NCI-H2196 (cell line): Measurements from ENCODE around the gene GGA1.

Experiments used
- DNase-seq: peaks from one replicate; lab custom pipeline; 2025; ENCODE audit not compliant: unreplicated experiment; lab: John Stamatoyannopoulos, UW

The GGA1 gene, protein sequence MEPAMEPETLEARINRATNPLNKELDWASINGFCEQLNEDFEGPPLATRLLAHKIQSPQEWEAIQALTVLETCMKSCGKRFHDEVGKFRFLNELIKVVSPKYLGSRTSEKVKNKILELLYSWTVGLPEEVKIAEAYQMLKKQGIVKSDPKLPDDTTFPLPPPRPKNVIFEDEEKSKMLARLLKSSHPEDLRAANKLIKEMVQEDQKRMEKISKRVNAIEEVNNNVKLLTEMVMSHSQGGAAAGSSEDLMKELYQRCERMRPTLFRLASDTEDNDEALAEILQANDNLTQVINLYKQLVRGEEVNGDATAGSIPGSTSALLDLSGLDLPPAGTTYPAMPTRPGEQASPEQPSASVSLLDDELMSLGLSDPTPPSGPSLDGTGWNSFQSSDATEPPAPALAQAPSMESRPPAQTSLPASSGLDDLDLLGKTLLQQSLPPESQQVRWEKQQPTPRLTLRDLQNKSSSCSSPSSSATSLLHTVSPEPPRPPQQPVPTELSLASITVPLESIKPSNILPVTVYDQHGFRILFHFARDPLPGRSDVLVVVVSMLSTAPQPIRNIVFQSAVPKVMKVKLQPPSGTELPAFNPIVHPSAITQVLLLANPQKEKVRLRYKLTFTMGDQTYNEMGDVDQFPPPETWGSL

DNA sequence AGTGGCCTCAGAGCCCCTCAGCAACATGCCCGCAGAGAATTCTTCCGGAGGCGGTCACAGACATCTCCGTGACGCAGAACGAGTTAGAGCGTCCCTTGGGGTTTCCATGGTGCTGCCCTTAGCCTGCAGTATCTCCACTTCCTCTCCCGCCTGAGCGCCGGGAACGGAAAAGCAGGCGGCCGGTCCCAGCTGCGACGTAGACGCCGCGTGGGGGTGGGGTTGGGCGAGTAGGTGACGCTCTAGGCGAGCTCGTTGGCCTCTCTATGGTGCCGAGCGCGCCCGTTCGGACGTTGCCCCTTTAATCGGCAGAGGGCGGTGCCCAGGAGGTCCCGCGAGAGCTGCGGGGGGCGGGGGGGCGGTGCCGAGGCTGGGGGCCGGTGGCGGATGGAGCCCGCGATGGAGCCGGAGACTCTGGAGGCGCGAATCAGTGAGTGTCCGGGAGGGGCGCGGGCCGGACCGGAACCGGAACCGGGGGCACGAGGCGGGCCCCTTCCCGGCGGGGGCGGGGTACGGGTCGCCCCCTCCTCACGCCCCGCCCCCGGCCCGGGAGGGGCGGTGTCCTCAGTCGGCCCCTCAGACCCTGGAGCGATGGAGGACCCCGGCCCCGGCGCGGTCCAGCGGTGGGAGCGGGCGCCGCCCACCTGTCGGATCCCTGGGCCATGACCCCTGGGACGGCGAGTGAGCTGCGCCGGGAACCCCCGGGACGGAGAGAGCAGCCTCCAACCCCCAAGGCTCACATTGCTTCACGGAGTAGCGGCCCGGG lies at the start of gene GGA1:
Gene GGA1 (plus strand): TSS at position 358 of the 763 bp plus-strand sequence. CDS start 27 bp downstream, at position 385.
- peak; percentile 82 for DNase-seq

DNA sequence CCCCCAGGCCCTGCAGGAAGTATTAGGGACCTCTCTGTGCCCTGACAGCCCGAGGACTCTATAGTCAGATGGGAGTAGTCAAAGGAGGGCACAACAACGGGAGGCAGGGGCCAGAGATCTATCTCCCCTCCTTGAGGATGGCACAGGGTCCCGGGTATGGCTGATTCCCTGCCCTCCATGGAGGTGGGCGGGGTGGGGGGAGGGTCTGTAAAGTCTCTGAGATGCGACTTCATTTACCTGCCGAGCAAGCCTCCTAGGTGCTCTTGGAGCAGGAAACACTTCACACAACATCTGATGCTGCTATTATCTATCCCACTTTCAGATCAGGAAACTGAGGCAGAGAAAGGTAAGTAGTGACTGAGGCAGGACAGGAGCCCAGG lies 49.1 kb upstream of the GGA1 start:
- DNase-seq = no peak

DNA sequence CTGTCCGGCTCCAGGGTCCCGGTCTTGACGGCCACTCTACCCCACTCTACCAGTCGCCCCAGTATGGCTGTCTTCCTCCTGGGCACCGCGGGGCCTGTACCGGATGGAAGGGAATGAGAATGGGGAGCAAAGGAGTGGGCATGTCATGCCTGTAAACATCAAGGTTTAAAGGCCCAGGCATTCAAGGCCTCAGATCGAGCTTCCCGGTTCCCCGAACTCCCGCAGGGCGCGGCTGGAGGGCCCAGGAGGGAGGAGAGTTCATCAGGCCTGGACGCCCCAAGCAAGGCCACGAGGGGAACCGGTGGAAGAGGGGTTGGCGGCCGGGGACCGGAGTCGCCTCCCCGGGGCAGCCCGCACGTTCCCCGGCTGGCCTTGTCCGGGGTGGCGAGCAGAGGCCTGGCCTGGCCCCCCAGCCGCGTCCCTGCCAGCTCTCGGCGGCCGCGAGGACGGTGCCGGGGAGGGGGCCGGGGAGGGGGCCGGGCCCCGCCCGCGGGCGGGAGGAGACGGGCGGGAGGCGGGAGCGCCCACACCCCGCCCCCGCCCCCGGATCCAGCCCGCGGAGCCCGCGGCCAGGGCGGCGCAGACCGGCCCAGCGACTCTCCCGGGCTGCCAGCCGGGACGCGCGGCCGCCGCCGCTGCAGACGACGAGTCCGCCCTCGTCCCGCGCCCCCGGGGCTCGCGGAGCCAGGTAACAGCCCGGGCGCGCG lies 48.6 kb upstream of the GGA1 start, which contains the start of gene CDC42EP1:
Gene CDC42EP1 (plus strand): TSS at position 580 of the 707 bp plus-strand sequence. CDS start 5,870 bp downstream, outside the sequence.
- DNase-seq = no peak

DNA sequence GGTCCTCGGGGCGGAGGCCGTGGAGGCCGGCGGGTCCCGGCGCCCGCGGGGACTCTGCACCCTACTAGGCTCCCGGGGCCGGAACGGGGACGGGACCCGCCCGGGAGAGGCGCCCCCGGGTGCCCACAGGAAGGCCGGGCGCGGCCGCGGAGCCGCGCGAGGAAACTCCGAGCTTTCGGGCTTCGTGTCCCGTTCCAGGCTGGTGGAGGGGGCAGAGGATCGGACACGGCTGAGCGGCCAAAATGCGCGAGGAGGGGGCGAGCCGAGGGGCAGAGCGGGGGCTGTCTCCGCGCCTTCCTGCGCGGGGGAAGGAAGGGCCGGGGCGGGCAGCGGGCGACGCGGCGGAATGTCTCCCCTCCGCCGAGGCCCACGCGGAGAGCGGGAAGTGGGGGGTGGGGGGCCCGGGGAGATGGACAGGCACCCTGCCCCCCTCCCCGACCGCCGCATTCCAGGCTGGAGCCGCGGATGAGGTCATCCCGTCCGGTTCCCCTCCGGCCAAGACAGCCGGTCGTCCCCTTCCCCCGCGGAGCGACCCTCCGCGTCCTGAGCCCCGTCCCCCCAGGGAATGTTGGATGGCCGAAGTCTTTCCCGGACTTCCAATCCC lies 47.9 kb upstream of the GGA1 start:
- no peak for DNase-seq

DNA sequence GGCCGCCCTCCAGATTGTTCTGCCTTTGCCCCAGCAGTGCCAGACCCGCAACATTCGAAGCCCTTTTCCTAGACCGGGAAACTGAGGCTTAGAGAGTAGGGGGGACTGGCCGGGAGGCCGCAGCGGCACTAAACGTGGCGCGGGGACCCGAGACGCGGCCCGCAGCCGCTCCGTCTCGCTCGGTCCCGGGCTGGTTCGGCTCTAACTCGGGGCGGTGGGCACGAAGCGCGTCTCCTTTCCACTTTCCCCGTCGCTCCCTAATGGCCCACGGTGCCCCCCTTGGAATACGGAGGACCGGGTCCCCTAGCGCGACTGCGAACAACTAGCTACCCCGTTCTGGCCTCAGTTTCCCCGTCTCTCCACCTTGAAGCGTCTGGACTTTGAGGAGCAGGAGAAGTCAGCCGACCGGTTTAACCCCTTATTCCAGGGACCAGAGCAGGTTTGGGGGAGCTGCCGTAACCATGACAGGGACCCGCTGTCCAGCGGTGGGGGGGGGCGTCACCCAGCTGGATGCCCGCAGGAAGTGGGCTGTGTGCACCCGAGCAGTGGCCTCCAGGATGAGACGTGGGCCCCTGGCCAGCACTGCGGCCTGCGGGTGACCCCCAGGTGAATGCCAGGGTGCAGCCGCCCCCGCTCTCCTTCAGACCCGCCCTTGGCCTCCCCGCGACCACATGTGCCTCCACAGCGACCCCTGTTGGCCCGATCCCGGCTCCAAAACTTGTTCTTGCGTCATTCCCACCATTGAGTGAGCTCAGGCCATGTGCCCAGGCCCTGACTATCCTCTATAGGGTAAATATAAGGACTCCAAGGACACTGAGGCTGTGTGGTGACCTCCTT lies 47.2 kb upstream of the GGA1 start:
- peak; percentile 37 for DNase-seq

DNA sequence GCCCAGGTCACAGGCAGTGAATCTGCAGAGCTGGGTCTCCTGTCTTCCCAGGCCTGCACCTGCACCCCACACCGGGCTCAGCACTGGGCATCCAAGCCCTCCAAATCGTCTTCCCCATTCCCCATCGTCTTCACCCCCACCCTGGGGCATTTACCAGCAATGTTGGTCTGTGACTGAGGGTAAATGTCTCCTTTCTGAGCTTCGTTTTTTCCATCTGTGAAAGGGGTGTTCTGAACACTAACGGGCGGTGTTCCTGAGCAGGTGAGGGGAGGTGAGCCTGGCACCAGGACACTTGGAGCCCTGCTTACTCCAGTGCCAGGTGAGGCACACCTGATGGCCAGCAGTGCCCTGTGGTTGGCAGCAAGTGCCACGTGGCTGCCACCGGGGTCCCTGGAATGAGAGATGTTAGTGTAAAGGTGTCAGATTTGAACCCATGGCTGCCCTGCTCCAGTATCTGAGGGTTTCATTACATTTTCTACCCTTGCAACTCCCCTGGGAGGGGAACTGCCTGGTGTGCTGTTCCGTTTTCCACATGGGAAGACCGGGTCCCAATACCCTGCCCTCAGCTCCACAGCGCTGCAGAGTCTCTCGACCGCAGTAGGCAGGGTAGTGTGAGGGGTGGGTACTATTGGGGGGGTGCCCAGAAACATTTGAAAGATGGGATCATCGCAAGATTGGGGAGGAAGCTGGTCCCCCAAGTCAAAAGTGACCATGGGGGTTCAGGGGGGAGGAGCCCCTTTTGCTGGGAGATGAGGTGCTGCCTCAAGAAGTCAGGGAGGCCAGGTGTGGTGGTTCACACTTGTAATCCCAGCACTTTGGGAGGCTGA lies 46.4 kb upstream of the GGA1 start:
- no peak for DNase-seq

DNA sequence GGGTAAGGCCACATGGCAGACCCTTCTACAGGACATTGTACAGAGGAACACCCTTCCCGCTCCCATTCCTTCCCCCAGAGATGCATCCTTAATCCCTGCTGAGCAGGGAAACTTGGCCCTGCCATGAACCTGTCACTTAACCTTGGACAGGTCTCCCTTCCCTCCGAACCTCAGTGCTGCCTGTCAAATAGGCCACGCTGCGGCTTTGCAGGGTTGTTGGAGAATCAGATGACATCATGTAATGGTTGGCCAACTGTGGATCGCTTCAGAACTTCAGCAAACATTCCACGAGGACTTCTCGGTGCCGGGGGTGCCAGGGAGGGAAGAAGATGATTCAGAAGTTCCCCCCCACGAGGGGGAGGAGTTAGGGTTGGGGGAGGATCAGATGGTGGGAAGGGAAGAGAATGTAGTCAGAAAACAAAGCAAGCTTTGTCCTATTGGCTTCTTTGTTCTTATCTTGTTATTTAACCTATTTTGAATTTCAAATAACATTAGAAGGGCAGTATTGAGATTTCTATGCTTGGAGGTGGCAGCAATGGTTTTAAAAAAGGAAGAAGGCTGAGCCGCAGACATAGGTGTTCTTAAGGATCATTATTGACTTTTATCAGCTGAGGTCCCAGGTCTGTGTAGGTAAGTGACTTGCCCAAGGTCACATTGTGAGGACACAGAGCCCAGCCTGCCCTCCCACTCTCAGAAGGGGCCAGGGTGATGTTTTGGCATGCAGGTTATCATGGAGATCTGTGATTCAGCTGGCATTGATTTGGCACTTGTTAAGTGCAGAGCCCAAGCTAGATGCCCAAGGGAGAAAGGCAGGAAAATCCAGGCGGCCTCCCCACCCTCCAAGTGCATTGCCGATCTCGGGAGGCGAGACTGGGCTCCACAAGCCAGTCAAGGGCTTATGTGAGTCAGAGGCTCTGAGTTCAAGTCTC lies 45.2 kb upstream of the GGA1 start:
- no peak for DNase-seq

DNA sequence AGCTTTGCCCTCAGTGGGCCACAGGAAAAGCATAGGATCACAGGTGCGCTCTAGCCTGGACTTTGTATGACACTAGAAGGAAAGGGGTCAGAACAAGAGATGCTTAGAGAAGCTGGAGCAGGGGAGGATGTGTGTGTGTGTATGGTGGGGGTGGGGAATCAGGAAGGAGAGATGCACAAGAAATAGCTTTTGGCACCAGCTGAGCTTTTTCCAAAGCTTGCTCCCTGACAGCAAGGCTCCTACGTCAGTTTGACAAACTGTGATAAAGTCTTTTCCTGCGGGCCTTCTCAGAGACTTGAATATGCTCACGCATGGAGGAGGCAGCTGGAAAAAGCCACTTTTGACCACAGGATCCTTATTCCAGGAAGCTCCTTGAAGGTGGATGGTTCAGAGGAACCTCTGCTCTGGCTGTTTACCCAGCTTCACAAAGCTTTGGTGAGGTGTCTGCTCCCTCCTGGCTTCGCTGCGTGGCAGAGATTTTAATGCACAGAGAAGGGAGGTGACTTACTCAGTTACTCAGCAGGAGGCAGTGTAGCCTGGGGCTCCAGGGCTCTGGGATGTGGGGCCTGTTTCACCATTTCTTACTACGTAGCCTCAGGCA lies 44.4 kb upstream of the GGA1 start:
- DNase-seq = no peak

DNA sequence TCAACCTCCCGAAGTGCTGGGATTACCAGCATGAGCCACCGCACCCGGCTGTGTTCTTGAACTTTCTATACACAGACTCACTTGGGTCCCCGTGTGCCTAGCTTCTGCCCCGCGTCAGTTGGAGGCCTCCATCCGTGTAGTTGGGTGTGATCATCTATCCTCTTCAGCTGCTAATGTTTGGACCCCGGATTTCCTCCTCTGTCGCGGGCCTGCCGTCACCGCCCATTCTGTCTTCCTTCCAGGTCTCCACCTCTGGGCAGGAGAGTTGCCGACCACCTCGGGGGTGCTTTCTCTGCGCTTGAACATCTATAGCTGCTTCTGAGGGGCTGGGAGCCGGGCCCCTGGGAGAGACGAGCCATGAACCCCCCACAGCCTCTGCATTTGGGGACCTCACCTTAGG lies 42.8 kb upstream of the GGA1 start:
- no peak for DNase-seq

DNA sequence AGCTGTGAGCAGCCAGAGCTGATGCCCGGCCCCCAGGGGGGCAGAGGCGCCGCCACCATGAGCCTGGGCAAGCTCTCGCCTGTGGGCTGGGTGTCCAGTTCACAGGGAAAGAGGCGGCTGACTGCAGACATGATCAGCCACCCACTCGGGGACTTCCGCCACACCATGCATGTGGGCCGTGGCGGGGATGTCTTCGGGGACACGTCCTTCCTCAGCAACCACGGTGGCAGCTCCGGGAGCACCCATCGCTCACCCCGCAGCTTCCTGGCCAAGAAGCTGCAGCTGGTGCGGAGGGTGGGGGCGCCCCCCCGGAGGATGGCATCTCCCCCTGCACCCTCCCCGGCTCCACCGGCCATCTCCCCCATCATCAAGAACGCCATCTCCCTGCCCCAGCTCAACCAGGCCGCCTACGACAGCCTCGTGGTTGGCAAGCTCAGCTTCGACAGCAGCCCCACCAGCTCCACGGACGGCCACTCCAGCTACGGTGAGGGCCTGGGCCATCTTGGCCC lies 42.3 kb upstream of the GGA1 start:
- DNase-seq = no peak

DNA sequence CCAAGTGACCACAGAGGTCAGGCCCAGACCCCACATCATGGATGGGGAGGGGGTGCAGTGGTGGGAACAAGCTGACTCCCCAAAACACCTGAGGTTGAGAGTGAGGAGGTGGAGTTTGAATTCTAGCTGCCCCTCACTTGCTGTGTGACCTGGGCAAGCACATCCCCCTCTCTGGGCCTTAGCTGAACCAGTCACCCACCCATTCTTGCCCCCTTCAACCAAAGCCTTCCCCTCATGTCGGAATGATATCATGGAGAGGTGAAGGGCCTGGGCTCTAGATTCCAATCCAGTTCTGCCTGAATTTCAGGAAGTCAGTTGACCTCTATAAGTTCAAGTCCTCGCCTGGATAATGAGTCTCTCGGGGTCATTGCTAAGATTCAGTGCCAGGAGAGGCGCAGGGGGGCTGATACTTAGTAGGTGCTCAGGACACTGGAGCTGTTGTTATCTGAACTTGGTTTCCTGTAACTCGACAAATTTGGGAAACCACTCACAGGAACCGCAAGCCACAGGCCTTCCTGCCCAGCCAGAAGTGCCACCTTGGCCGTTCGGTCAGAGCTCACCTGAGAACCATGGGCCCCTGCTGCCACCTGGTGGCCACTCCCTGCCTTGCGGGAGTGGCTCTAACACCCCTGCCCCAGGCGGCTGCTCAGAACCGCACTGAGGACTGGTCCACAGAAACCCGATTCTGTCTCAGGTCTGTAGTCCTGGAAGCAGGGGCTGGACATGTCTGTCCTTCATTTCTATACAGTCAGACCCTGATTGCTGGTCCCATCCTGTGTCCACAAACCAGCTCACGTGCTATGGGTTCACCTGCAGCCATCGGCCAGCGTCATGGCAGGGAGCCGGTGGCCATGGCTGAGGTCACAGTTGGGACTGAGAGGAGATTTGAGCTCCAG lies 41.5 kb upstream of the GGA1 start:
- peak; percentile 79 for DNase-seq

DNA sequence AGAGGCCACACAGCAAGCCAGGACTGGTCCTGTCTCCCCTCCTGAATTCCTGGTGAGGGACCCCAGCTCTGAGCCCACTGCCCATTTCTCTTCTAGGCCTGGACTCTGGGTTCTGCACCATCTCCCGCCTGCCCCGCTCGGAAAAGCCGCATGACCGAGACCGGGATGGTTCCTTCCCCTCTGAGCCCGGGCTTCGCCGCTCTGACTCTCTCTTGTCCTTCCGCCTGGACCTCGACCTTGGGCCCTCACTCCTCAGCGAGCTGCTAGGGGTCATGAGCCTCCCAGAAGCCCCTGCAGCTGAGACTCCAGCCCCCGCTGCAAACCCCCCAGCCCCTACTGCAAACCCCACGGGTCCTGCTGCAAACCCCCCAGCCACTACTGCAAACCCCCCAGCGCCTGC lies 40.6 kb upstream of the GGA1 start:
- DNase-seq = no peak

DNA sequence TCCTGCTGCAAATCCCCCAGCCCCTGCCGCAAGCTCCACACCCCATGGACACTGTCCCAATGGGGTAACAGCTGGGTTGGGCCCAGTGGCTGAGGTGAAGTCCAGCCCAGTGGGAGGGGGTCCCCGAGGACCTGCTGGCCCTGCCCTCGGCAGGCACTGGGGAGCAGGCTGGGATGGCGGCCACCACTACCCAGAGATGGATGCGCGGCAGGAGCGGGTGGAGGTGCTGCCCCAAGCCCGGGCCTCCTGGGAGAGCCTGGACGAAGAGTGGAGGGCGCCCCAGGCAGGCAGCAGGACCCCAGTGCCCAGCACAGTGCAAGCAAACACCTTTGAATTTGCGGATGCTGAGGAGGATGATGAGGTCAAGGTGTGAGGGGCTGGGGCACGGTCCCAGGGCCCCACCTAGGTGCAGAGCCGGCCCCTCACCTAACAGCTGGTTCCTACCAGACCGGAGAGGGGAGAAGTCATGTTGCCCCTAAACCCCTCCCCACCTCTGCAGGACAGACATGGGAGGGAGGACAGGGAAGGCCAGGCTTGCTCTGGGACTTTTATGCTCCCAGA lies 40.1 kb upstream of the GGA1 start:
- no peak for DNase-seq

DNA sequence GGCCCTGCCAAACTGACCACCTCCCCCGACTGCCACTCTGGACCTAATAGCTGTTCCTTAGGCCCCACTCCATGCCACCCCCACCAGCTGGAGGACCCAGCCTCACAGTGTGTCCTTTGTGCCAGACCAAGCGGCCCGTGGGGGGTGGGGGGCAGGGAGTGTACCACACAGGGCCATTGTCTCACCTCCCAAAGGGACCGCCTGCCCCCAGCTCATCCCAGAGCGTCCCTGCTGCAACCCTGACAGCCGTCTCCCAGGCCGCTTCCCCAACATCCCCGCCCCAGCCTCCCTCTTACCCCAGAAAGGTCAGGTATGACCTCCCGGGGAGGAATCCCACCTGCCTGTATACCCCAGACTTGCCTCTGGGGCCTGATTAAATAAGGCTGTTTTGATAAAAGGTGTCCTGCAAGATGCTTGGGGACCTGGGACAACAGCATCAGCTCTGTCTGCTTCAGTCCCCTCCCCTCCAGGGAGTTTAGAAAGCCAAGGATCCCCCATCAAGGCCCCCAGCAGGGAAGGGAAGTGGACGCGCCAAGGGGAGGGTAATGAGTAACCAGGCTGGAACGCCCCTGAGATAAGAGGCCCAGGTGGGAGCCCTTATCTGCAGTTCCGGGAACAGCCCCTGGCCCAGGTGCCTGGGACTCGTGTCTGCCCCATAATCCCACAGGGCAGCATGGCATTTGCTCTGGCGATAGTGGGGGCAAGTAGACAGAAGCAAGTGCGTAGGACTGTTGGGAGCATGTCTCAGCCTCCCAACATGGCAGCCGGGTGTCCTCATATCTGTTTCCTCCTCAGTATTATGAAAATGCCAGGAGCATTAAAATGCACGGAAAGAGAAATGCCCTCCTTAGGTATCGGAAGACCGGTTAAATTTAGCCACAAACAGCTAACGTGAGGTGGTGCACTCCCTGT lies 39.4 kb upstream of the GGA1 start:
- no peak for DNase-seq
